Neuronal stem cell (in vitro differentiated cells): ENCODE data around the gene KLB.
A peak's percentile ranks its signal among the peaks of the same experiment; 100 is the strongest.

Experiments used
- DNase-seq: peaks from one replicate; pipeline ENCODE4 v3.0.0-alpha.2; 2013; ENCODE audit warnings: low spot score
- H2AFZ ChIP-seq: one replicate; pipeline ENCODE4 v1.6.1; 2013; ENCODE audit warnings: mild to moderate bottlenecking, low read length, inconsistent platforms
- H2AK5ac ChIP-seq: 2 replicates; pipeline ENCODE4 v1.6.1; 2013; ENCODE audit warnings: low read depth, mild to moderate bottlenecking, inconsistent platforms, low read length, moderate library complexity, mixed read lengths
- H2BK120ac ChIP-seq: 2 replicates; pipeline ENCODE4 v1.6.1; 2013; ENCODE audit warnings: low read depth, mild to moderate bottlenecking, inconsistent platforms, low read length, moderate library complexity, mixed read lengths
- H2BK12ac ChIP-seq: one replicate; pipeline ENCODE4 v1.6.1; 2013; ENCODE audit warnings: low read length, inconsistent platforms
- H2BK15ac ChIP-seq: 2 replicates; pipeline ENCODE4 v1.6.1; 2013; ENCODE audit warnings: mild to moderate bottlenecking, low read length, inconsistent platforms, mixed read lengths
- H2BK5ac ChIP-seq: one replicate; pipeline ENCODE4 v1.6.1; 2013; ENCODE audit warnings: inconsistent platforms, mild to moderate bottlenecking, low read length, moderate library complexity
- H3K14ac ChIP-seq: one replicate; pipeline ENCODE4 v1.6.1; 2013; ENCODE audit warnings: low read length, inconsistent platforms
- H3K18ac ChIP-seq: 2 replicates; pipeline ENCODE4 v1.6.1; 2013; ENCODE audit warnings: low read length, inconsistent platforms
- H3K23ac ChIP-seq: 2 replicates; pipeline ENCODE4 v1.6.1; 2013; ENCODE audit warnings: low read depth, mild to moderate bottlenecking, mixed read lengths, low read length, inconsistent platforms; ENCODE audit not compliant: poor library complexity
- H3K27ac ChIP-seq: replicated peaks from 3 replicates; pipeline ENCODE4 v1.5.1; 2013; ENCODE audit warnings: low read length, inconsistent platforms
- H3K27me3 ChIP-seq, 3 experiments: 2 replicates each; pipeline ENCODE4 v1.6.1; 2013; ENCODE audit warnings: low read length in 3 of 3, mild to moderate bottlenecking in 2 of 3, inconsistent platforms in 1 of 3, low read depth in 1 of 3, mixed read lengths in 1 of 3, moderate library complexity in 1 of 3; ENCODE audit not compliant: control insufficient read depth in 3 of 3, insufficient read depth in 3 of 3
- H3K36me3 ChIP-seq, 2 donors: replicated peaks in 1 of 2; 2 replicates each; pipeline ENCODE4 v1.6.1; 2013; ENCODE audit warnings: low read length in 2 of 2; ENCODE audit not compliant: control insufficient read depth in 2 of 2, insufficient read depth in 2 of 2
- H3K4ac ChIP-seq: 2 replicates; pipeline ENCODE4 v1.6.1; 2013; ENCODE audit warnings: inconsistent platforms, mild to moderate bottlenecking, low read length, moderate library complexity
- H3K4me1 ChIP-seq, 2 donors: 1 replicate in 1 of 2; 2 replicates in 1 of 2; pipeline ENCODE4 v1.6.1; 2013; ENCODE audit warnings: low read length in 2 of 2, low read depth in 1 of 2; ENCODE audit not compliant: control insufficient read depth in 2 of 2, insufficient read depth in 1 of 2
- H3K4me2 ChIP-seq: one replicate; pipeline ENCODE4 v1.6.1; 2013; ENCODE audit warnings: mild to moderate bottlenecking, low read length, inconsistent platforms; ENCODE audit not compliant: insufficient read depth, poor library complexity, severe bottlenecking
- H3K4me3 ChIP-seq, 2 donors: 2 replicates each; pipeline ENCODE4 v1.5.1; 2013; ENCODE audit warnings: low read length in 2 of 2, mild to moderate bottlenecking in 2 of 2, inconsistent platforms in 1 of 2, moderate library complexity in 1 of 2
- H3K79me1 ChIP-seq: one replicate; pipeline ENCODE4 v1.6.1; 2013; ENCODE audit warnings: low read depth, mild to moderate bottlenecking, inconsistent platforms, low read length, moderate library complexity
- H3K9ac ChIP-seq: one replicate; pipeline ENCODE4 v1.6.1; 2013; ENCODE audit warnings: mild to moderate bottlenecking, low read depth, low read length, inconsistent platforms; ENCODE audit not compliant: poor library complexity
- H3K9me3 ChIP-seq, 2 donors: replicated peaks in 1 of 2; 2 replicates each; pipeline versions ENCODE3 to v1.6.1; 2013; ENCODE audit warnings: low read length in 2 of 2, mild to moderate bottlenecking in 2 of 2, inconsistent platforms in 1 of 2, low read depth in 1 of 2, mixed read lengths in 1 of 2, moderate library complexity in 1 of 2; ENCODE audit not compliant: control insufficient read depth in 2 of 2, insufficient read depth in 1 of 2
- H4K8ac ChIP-seq: one replicate; pipeline ENCODE4 v1.6.1; 2013; ENCODE audit warnings: low read depth, mild to moderate bottlenecking, inconsistent platforms, low read length, moderate library complexity
- H4K91ac ChIP-seq: one replicate; pipeline ENCODE4 v1.6.1; 2013; ENCODE audit warnings: low read length, low read depth, mild to moderate bottlenecking, inconsistent platforms; ENCODE audit not compliant: poor library complexity
- WGBS, 2 donors: extraction: QIAGEN DNeasy Blood & Tissue Kit; methylation state at CpG; one replicate each; pipeline ENCODE4 v1.1.7; 2013; ENCODE audit warnings: missing lambda C conversion rate in 2 of 2, mixed read lengths in 1 of 2; ENCODE audit not compliant: insufficient read length in 2 of 2, insufficient replicate concordance in 1 of 2; ENCODE audit errors: extremely low coverage in 2 of 2; 5-methylcytosine and 5-hydroxymethylcytosine counted together

KLB gene

GRCh38 chr4:39458505-39459300, 52.0 kb downstream of the KLB start, which contains the start of the genes LIAS and RPL9:
LIAS (plus strand) TSS chr4:39459056; CDS start chr4:39459118, 62 bp downstream.
RPL9 (minus strand) TSS chr4:39458922; CDS start chr4:39458439, 483 bp downstream.
- H2BK12ac ChIP-seq, result no peak within 1 kb of the TSS
- H3K4me3 ChIP-seq, result peak within 1 kb of the TSS; percentile 78 to 86
- peak within 1 kb of the TSS; percentile 98 for H3K18ac ChIP-seq
- H4K91ac ChIP-seq, result no peak within 1 kb of the TSS
- peak within 1 kb of the TSS; percentile 92 for H3K27ac ChIP-seq
- H3K23ac ChIP-seq, result peak within 1 kb of the TSS; percentile 94
- H3K4ac ChIP-seq, result peak within 1 kb of the TSS; percentile 93
- H3K4me1 ChIP-seq, result peaks cover 3 to 14% of the 10 kb centered on the region in 2 donors
- H3K14ac ChIP-seq, result peak within 1 kb of the TSS; percentile 82
- peaks cover 12% of the 10 kb centered on the region for H3K79me1 ChIP-seq
- H2AK5ac ChIP-seq, result peak within 1 kb of the TSS; percentile 97
- H3K4me2 ChIP-seq, result peak within 1 kb of the TSS; percentile 80
- H2BK5ac ChIP-seq, result peak within 1 kb of the TSS; percentile 94
- H3K9me3 ChIP-seq, result no peaks in the 10 kb centered on the region
- peak within 1 kb of the TSS; percentile 84 for H2AFZ ChIP-seq
- peak within 1 kb of the TSS; percentile 79 for H3K9ac ChIP-seq
- no peak within 1 kb of the TSS for H2BK120ac ChIP-seq
- no peak within 1 kb of the TSS for H2BK15ac ChIP-seq
- peak; percentile 99 for DNase-seq
- no peaks in the 10 kb centered on the region for H3K27me3 ChIP-seq
- H4K8ac ChIP-seq, result no peak within 1 kb of the TSS
- peaks cover 27 to 74% of the 10 kb centered on the region in 2 donors for H3K36me3 ChIP-seq
- no CpG with 5 or more reads among the region's 55 CpGs for WGBS, 2 donors

DNA sequence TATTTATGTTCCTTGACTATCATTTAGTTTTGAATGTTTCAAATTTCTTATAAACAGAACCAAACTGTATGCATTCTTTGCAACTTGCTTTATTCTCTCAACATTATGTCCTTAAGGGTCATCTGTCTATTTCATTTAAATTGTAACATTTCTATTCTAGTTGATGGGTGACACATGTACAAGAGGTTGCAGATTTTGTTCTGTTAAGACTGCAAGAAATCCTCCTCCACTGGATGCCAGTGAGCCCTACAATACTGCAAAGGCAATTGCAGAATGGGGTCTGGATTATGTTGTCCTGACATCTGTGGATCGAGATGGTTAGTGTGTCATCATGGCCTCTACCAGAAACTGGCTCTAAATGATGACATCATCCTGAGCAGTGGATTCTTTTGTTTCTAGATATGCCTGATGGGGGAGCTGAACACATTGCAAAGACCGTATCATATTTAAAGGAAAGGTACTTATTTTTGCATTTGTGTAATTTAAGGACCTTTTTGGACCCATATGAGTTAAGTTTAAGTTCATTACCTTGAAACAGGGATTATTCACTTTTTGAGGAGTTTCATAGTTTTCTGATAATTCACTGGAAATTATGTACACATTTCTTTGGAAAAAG, 58.3 kb downstream of the KLB start:
- H4K91ac ChIP-seq, result no peak overlapping the region
- H3K14ac ChIP-seq, result no peak overlapping the region
- H2AFZ ChIP-seq, result no peak overlapping the region
- no peak overlapping the region for H2BK5ac ChIP-seq
- no peak overlapping the region for H2BK120ac ChIP-seq
- WGBS, 2 donors, result no CpG with 5 or more reads among the region's 2 CpGs
- H4K8ac ChIP-seq, result no peak overlapping the region
- no peak overlapping the region for H3K4me3 ChIP-seq
- H3K4me1 ChIP-seq, result peaks cover 0 to under 1% of the 10 kb centered on the region in 2 donors
- no peak overlapping the region for H2BK12ac ChIP-seq
- peak overlapping the region; percentile 30 for H3K9ac ChIP-seq
- H3K36me3 ChIP-seq, result peaks cover 8 to 74% of the 10 kb centered on the region in 2 donors
- no peak overlapping the region for H3K27ac ChIP-seq
- H3K27me3 ChIP-seq, result no peaks in the 10 kb centered on the region
- H2AK5ac ChIP-seq, result no peak overlapping the region
- no peak overlapping the region for H2BK15ac ChIP-seq
- H3K9me3 ChIP-seq, result no peaks in the 10 kb centered on the region
- H3K18ac ChIP-seq, result no peak overlapping the region
- H3K4me2 ChIP-seq, result no peak overlapping the region
- H3K23ac ChIP-seq, result no peak overlapping the region
- H3K4ac ChIP-seq, result no peak overlapping the region
- no peak for DNase-seq
- H3K79me1 ChIP-seq, result no peaks in the 10 kb centered on the region

DNA sequence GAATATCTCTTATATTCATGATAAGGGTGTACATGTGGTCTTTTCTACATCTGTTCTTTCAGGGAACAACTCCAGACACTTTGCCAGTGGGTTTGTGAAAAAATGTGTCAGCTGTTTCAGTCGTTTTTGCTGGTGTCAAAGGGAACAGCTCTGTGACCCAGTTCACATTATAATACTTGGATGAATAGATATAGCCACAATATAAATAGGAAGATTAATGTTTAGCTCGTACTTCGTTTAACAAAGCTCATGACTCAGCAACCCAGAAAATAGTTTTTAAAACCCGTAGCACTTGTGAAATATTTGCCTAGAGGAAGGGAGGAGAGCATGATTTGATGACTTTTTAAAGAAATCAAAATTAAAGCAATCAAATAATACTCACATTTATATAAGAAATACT, 60.0 kb downstream of the KLB start:
- Histone ChIP-seq H4K8ac (no peak overlapping the region), H3K23ac (no peak overlapping the region), H3K14ac (no peak overlapping the region), H2BK5ac (no peak overlapping the region), H2BK12ac (no peak overlapping the region), H3K36me3 (peaks cover 10 to 80% of the 10 kb centered on the region in 2 donors), H3K4me1 (no peaks in the 10 kb centered on the region), H3K27ac (no peak overlapping the region), H2BK120ac (no peak overlapping the region), H2AK5ac (no peak overlapping the region), H3K9me3 (no peaks in the 10 kb centered on the region), H3K79me1 (no peaks in the 10 kb centered on the region), H3K9ac (no peak overlapping the region), H3K4me3 (no peak overlapping the region), H3K4me2 (no peak overlapping the region), H3K18ac (no peak overlapping the region), H4K91ac (no peak overlapping the region), H3K27me3 (no peaks in the 10 kb centered on the region), H2AFZ (no peak overlapping the region), H3K4ac (no peak overlapping the region), H2BK15ac (no peak overlapping the region)
- no CpG with 5 or more reads among the region's 4 CpGs for WGBS, 2 donors
- no peak for DNase-seq

DNA sequence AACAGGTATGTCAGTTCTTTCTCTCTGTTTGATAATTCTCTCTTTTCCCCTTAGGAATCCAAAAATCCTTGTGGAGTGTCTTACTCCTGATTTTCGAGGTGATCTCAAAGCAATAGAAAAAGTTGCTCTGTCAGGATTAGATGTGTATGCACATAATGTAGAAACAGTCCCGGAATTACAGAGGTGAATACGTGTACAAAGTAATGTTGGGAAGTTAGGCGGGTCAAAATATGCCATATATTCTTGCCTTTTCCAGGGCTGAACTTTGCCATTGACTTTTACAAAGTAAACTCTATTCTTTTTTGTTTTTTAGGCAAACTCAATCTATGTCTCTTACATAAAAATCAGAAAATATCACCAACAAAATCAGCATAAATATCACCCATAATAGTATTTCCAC, 60.7 kb downstream of the KLB start:
- H4K91ac ChIP-seq, result no peak overlapping the region
- H2BK15ac ChIP-seq, result no peak overlapping the region
- no peak overlapping the region for H2BK5ac ChIP-seq
- no peak overlapping the region for H3K27ac ChIP-seq
- H3K4ac ChIP-seq, result no peak overlapping the region
- no peak overlapping the region for H4K8ac ChIP-seq
- no peak overlapping the region for H3K23ac ChIP-seq
- DNase-seq, result no peak
- no peak overlapping the region for H3K14ac ChIP-seq
- no peak overlapping the region for H2AFZ ChIP-seq
- H3K4me2 ChIP-seq, result no peak overlapping the region
- WGBS, 2 donors, result no CpG with 5 or more reads among the region's 4 CpGs
- no peak overlapping the region for H2AK5ac ChIP-seq
- H3K79me1 ChIP-seq, result no peaks in the 10 kb centered on the region
- H2BK12ac ChIP-seq, result no peak overlapping the region
- peaks cover 10 to 81% of the 10 kb centered on the region in 2 donors for H3K36me3 ChIP-seq
- H3K18ac ChIP-seq, result no peak overlapping the region
- H3K9ac ChIP-seq, result no peak overlapping the region
- H3K27me3 ChIP-seq, result no peaks in the 10 kb centered on the region
- H3K9me3 ChIP-seq, result no peaks in the 10 kb centered on the region
- no peak overlapping the region for H2BK120ac ChIP-seq
- H3K4me3 ChIP-seq, result no peak overlapping the region
- H3K4me1 ChIP-seq, result no peaks in the 10 kb centered on the region
